ENCODE measurements around the gene ADGRV1.
"Not testable (repeated sequence)": the region's sequence is repeated elsewhere in the genome, so short reads cannot be mapped to it uniquely, and the experiment has no call there.

The ADGRV1 gene

GRCh38 chr5:90810211-90810610, 251.6 kb downstream of the ADGRV1 start:
- H3K9me3 ChIP-seq (ENCODE audit: control insufficient read depth in 5 of 5, low read length in 5 of 5): no peaks in the 10 kb centered on the region
- no peak overlapping the region for H3K4me3 ChIP-seq (ENCODE audit: low read depth in 1 of 5, low read length in 5 of 5)
- peaks cover 0 to 5% (median 0%) of the 10 kb centered on the region in 5 donors for H3K4me1 ChIP-seq (ENCODE audit: control insufficient read depth in 5 of 5, insufficient read depth in 5 of 5, low read length in 5 of 5)
- H3K9ac ChIP-seq (ENCODE audit: low read length in 5 of 5): no peak overlapping the region
- no peaks in the 10 kb centered on the region for H3K36me3 ChIP-seq (ENCODE audit: control insufficient read depth in 5 of 5, insufficient read depth in 5 of 5, low read length in 5 of 5)
- H3K27ac ChIP-seq (ENCODE audit: low read depth, low read length): no peak overlapping the region
- peaks cover 0 to 6% (median 0%) of the 10 kb centered on the region in 5 donors for H3K27me3 ChIP-seq (ENCODE audit: control insufficient read depth in 5 of 5, insufficient read depth in 4 of 5, low read length in 5 of 5)

DNA sequence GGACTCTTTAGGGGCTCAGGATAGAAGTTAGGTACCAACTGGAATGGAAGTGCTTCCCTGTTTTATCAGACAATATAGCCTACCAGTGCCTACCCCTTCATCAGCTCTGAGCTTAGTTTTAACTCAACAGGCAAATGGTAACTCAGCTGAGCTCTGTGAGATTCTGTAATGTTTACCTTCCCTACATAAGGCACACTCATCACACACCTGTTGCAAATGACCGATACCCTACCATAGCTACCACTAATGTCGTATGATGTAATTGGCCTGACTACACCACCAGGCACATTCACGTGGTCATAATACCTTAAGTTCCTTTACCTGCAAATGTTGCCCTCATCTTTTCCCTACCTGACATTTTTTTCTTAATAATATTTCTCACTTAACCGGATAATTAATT, 254.8 kb downstream of the ADGRV1 start:
- H3K4me3 ChIP-seq (ENCODE audit: low read depth in 1 of 5, low read length in 5 of 5): no peak overlapping the region
- no peak overlapping the region for H3K27ac ChIP-seq (ENCODE audit: low read depth, low read length)
- no peak overlapping the region for H3K9ac ChIP-seq (ENCODE audit: low read length in 5 of 5)
- no peaks in the 10 kb centered on the region for H3K9me3 ChIP-seq (ENCODE audit: control insufficient read depth in 5 of 5, low read length in 5 of 5)
- H3K4me1 ChIP-seq (ENCODE audit: control insufficient read depth in 5 of 5, insufficient read depth in 5 of 5, low read length in 5 of 5): no peaks in the 10 kb centered on the region
- no peaks in the 10 kb centered on the region for H3K27me3 ChIP-seq (ENCODE audit: control insufficient read depth in 5 of 5, insufficient read depth in 4 of 5, low read length in 5 of 5)
- H3K36me3 ChIP-seq (ENCODE audit: control insufficient read depth in 5 of 5, insufficient read depth in 5 of 5, low read length in 5 of 5): no peaks in the 10 kb centered on the region

- not testable (repeated sequence) for H3K4me3 ChIP-seq (ENCODE audit: low read depth in 1 of 5, low read length in 5 of 5); H3K4me1 ChIP-seq (ENCODE audit: control insufficient read depth in 5 of 5, insufficient read depth in 5 of 5, low read length in 5 of 5); H3K9ac ChIP-seq (ENCODE audit: low read length in 5 of 5); H3K27ac ChIP-seq (ENCODE audit: low read depth, low read length); H3K9me3 ChIP-seq (ENCODE audit: control insufficient read depth in 5 of 5, low read length in 5 of 5); H3K36me3 ChIP-seq (ENCODE audit: control insufficient read depth in 5 of 5, insufficient read depth in 5 of 5, low read length in 5 of 5); H3K27me3 ChIP-seq (ENCODE audit: control insufficient read depth in 5 of 5, insufficient read depth in 4 of 5, low read length in 5 of 5)
Observed at GRCh38 chr5:90822062-90822461, 263.5 kb downstream of the ADGRV1 start.

DNA sequence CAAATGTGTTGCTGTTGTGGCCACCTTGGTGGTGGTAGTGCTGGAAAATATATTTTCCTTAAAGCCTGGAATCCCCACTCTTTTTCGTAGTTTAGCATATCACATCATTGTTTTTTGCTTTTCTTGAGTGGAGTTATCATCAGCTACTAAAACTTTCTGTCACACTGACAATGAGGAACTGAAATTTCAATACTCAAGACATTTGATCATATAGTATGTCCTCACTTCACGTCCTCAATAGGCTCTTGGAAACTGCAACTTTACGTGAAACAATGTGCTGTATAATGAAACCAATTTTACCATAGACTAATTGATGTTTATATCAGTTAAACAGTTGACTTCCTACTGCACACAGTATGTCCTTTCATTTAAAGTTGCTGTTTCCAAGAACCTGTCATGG, 265.8 kb downstream of the ADGRV1 start:
- Histone ChIP-seq H3K4me1 (ENCODE audit: control insufficient read depth in 5 of 5, insufficient read depth in 5 of 5, low read length in 5 of 5) (no peaks in the 10 kb centered on the region), H3K9me3 (ENCODE audit: control insufficient read depth in 5 of 5, low read length in 5 of 5) (no peaks in the 10 kb centered on the region), H3K36me3 (ENCODE audit: control insufficient read depth in 5 of 5, insufficient read depth in 5 of 5, low read length in 5 of 5) (no peaks in the 10 kb centered on the region), H3K4me3 (ENCODE audit: low read depth in 1 of 5, low read length in 5 of 5) (no peak overlapping the region), H3K27ac (ENCODE audit: low read depth, low read length) (no peak overlapping the region), H3K9ac (ENCODE audit: low read length in 5 of 5) (no peak overlapping the region), H3K27me3 (ENCODE audit: control insufficient read depth in 5 of 5, insufficient read depth in 4 of 5, low read length in 5 of 5) (no peaks in the 10 kb centered on the region)

GRCh38 chr5:90830058-90830457, 271.5 kb downstream of the ADGRV1 start:
- no peak overlapping the region for H3K27ac ChIP-seq (ENCODE audit: low read depth, low read length)
- no peak overlapping the region for H3K4me3 ChIP-seq (ENCODE audit: low read depth in 1 of 5, low read length in 5 of 5)
- H3K36me3 ChIP-seq (ENCODE audit: control insufficient read depth in 5 of 5, insufficient read depth in 5 of 5, low read length in 5 of 5): no peaks in the 10 kb centered on the region
- peaks cover 0 to 2% (median 0%) of the 10 kb centered on the region in 5 donors for H3K4me1 ChIP-seq (ENCODE audit: control insufficient read depth in 5 of 5, insufficient read depth in 5 of 5, low read length in 5 of 5)
- peaks cover 0 to 4% (median 0%) of the 10 kb centered on the region in 5 donors for H3K9me3 ChIP-seq (ENCODE audit: control insufficient read depth in 5 of 5, low read length in 5 of 5)
- no peak overlapping the region for H3K9ac ChIP-seq (ENCODE audit: low read length in 5 of 5)
- no peaks in the 10 kb centered on the region for H3K27me3 ChIP-seq (ENCODE audit: control insufficient read depth in 5 of 5, insufficient read depth in 4 of 5, low read length in 5 of 5)

GRCh38 chr5:90833753-90834152, 275.2 kb downstream of the ADGRV1 start:
- Histone ChIP-seq H3K36me3 (ENCODE audit: control insufficient read depth in 5 of 5, insufficient read depth in 5 of 5, low read length in 5 of 5) (no peaks in the 10 kb centered on the region), H3K4me1 (ENCODE audit: control insufficient read depth in 5 of 5, insufficient read depth in 5 of 5, low read length in 5 of 5) (peaks cover 0 to 2% (median 0%) of the 10 kb centered on the region in 5 donors), H3K4me3 (ENCODE audit: low read depth in 1 of 5, low read length in 5 of 5) (no peak overlapping the region), H3K27me3 (ENCODE audit: control insufficient read depth in 5 of 5, insufficient read depth in 4 of 5, low read length in 5 of 5) (no peaks in the 10 kb centered on the region), H3K9me3 (ENCODE audit: control insufficient read depth in 5 of 5, low read length in 5 of 5) (peaks cover 0 to 4% (median 0%) of the 10 kb centered on the region in 5 donors), H3K27ac (ENCODE audit: low read depth, low read length) (no peak overlapping the region), H3K9ac (ENCODE audit: low read length in 5 of 5) (no peak overlapping the region)

DNA sequence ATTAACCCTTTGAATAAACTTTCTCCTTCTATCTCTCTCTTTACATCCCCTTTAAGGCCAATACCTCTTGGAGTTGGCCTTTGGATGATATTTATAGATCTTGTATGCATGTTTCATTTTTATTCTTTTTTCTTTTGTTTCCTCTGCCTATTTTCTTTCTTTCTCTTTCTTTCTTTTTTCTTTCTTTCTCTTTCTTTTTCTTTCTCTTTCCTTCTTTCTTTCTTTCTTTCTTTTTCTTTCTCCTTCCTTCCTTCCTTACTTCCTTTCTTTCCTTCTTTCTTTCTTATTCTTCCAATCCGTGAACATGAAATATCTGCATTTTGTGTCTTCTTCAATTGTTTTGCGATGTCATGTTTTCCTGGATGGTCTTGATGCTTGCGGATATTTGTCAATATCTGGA, 276.1 kb downstream of the ADGRV1 start:
- H3K27me3 ChIP-seq (ENCODE audit: control insufficient read depth in 5 of 5, insufficient read depth in 4 of 5, low read length in 5 of 5): no peaks in the 10 kb centered on the region
- H3K36me3 ChIP-seq (ENCODE audit: control insufficient read depth in 5 of 5, insufficient read depth in 5 of 5, low read length in 5 of 5): no peaks in the 10 kb centered on the region
- H3K9me3 ChIP-seq (ENCODE audit: control insufficient read depth in 5 of 5, low read length in 5 of 5): peaks cover 0 to 4% (median 0%) of the 10 kb centered on the region in 5 donors
- H3K9ac ChIP-seq (ENCODE audit: low read length in 5 of 5): no peak overlapping the region
- no peak overlapping the region for H3K4me3 ChIP-seq (ENCODE audit: low read depth in 1 of 5, low read length in 5 of 5)
- no peak overlapping the region for H3K27ac ChIP-seq (ENCODE audit: low read depth, low read length)
- H3K4me1 ChIP-seq (ENCODE audit: control insufficient read depth in 5 of 5, insufficient read depth in 5 of 5, low read length in 5 of 5): peaks cover 0 to 2% (median 0%) of the 10 kb centered on the region in 5 donors

DNA sequence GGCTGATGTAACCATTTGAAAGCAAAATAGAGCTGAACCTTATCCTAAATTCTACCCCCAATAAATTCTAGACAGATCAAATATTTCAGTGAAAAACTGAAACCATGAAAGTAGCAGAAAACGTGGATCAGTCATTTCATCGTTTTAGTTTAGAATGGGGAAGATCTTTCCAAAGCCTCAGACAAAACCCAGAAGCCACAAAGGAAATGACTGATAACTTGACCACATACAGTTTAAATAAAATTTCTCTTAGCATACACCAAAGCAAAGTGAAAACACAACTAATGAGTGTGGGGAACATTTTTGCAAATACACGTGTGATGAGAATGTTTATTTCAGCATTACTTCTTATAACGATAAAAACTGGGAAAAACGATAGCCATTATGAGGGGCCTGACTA, 284.8 kb downstream of the ADGRV1 start:
- H3K9ac ChIP-seq (ENCODE audit: low read length in 5 of 5): no peak overlapping the region
- H3K4me1 ChIP-seq (ENCODE audit: control insufficient read depth in 5 of 5, insufficient read depth in 5 of 5, low read length in 5 of 5): no peaks in the 10 kb centered on the region
- H3K27ac ChIP-seq (ENCODE audit: low read depth, low read length): no peak overlapping the region
- no peaks in the 10 kb centered on the region for H3K27me3 ChIP-seq (ENCODE audit: control insufficient read depth in 5 of 5, insufficient read depth in 4 of 5, low read length in 5 of 5)
- peaks cover 0 to 3% (median 0%) of the 10 kb centered on the region in 5 donors for H3K9me3 ChIP-seq (ENCODE audit: control insufficient read depth in 5 of 5, low read length in 5 of 5)
- H3K4me3 ChIP-seq (ENCODE audit: low read depth in 1 of 5, low read length in 5 of 5): no peak overlapping the region
- H3K36me3 ChIP-seq (ENCODE audit: control insufficient read depth in 5 of 5, insufficient read depth in 5 of 5, low read length in 5 of 5): no peaks in the 10 kb centered on the region

GRCh38 chr5:90844931-90845330, 286.3 kb downstream of the ADGRV1 start:
- peaks cover 0 to 3% (median 0%) of the 10 kb centered on the region in 5 donors for H3K9me3 ChIP-seq (ENCODE audit: control insufficient read depth in 5 of 5, low read length in 5 of 5)
- no peaks in the 10 kb centered on the region for H3K27me3 ChIP-seq (ENCODE audit: control insufficient read depth in 5 of 5, insufficient read depth in 4 of 5, low read length in 5 of 5)
- no peak overlapping the region for H3K4me3 ChIP-seq (ENCODE audit: low read depth in 1 of 5, low read length in 5 of 5)
- no peaks in the 10 kb centered on the region for H3K36me3 ChIP-seq (ENCODE audit: control insufficient read depth in 5 of 5, insufficient read depth in 5 of 5, low read length in 5 of 5)
- H3K9ac ChIP-seq (ENCODE audit: low read length in 5 of 5): no peak overlapping the region
- no peak overlapping the region for H3K27ac ChIP-seq (ENCODE audit: low read depth, low read length)
- no peaks in the 10 kb centered on the region for H3K4me1 ChIP-seq (ENCODE audit: control insufficient read depth in 5 of 5, insufficient read depth in 5 of 5, low read length in 5 of 5)

DNA sequence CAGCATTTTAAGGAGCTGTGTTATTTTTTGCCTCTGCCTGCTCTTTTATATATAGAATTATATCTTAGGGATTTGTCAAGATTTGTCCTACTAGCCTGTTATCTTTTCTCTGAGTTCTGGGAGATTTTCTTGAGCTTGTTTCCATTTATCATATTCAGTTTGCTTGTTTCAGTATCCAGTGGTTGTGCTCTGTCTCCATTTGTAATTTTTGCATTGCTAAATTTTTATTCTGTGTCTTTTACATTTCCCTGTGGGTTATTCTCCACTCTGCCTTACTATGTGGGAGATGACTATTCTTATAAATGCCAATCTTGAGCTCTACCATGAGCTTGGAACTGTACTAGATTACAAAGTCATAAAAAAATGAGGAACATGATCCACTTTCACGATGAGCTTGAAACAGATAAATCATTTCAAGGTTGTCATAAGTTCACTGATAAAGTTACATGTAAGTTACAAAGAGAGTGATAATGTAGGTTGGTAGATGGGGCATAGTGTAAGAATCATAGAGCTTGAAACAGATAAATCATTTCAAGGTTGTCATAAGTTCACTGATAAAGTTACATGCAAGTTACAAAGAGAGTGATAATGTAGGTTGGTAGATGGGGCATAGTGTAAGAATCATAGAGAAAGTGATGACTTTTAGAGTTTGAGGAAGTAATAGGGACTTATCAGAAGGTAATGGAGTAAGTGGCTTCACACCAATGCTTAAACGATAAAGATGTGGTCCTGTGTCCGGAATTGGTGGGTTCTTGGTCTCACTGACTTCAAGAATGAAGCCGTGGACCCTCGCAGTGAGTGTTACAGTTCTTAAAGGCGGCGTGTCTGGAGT, 287.3 kb downstream of the ADGRV1 start:
- no peak overlapping the region for H3K4me3 ChIP-seq (ENCODE audit: low read depth in 1 of 5, low read length in 5 of 5)
- peaks cover 0 to 3% (median 0%) of the 10 kb centered on the region in 5 donors for H3K9me3 ChIP-seq (ENCODE audit: control insufficient read depth in 5 of 5, low read length in 5 of 5)
- H3K27ac ChIP-seq (ENCODE audit: low read depth, low read length): no peak overlapping the region
- H3K36me3 ChIP-seq (ENCODE audit: control insufficient read depth in 5 of 5, insufficient read depth in 5 of 5, low read length in 5 of 5): no peaks in the 10 kb centered on the region
- H3K27me3 ChIP-seq (ENCODE audit: control insufficient read depth in 5 of 5, insufficient read depth in 4 of 5, low read length in 5 of 5): no peaks in the 10 kb centered on the region
- H3K4me1 ChIP-seq (ENCODE audit: control insufficient read depth in 5 of 5, insufficient read depth in 5 of 5, low read length in 5 of 5): no peaks in the 10 kb centered on the region
- H3K9ac ChIP-seq (ENCODE audit: low read length in 5 of 5): no peak overlapping the region
